Type B pancreatic cell (in vitro differentiated cells): Measurements from ENCODE around the gene MMP24OS. TPM values are rescaled to one million over a fixed set of nuclear protein-coding genes. Genes with fewer than 3 reads are reported as not detected.

Experiments
- DNase-seq: peaks from one replicate; pipeline ENCODE4 v3.0.0; 2021; ENCODE audit warnings: mixed read lengths; ENCODE audit not compliant: unreplicated experiment; ENCODE audit errors: extremely low spot score
- H3K27ac Mint-ChIP-seq: 2 replicates; pipeline ENCODE4 v1.8.0; 2021; ENCODE audit warnings: mild to moderate bottlenecking, mixed read lengths
- H3K27me3 Mint-ChIP-seq: 2 replicates; pipeline ENCODE4 v1.8.0; 2021; ENCODE audit warnings: mixed read lengths
- H3K36me3 Mint-ChIP-seq: 2 replicates; pipeline ENCODE4 v1.8.0; 2021; ENCODE audit warnings: mixed read lengths
- H3K4me1 Mint-ChIP-seq: one replicate; pipeline ENCODE4 v1.8.0; 2021; ENCODE audit warnings: mixed read lengths; ENCODE audit not compliant: unreplicated experiment
- H3K4me3 Mint-ChIP-seq: 2 replicates; pipeline ENCODE4 v1.8.0; 2021; ENCODE audit warnings: mild to moderate bottlenecking, mixed read lengths
- H3K9me3 Mint-ChIP-seq: 2 replicates; pipeline ENCODE4 v1.8.0; 2021; ENCODE audit warnings: mixed read lengths
- CTCF ChIP-seq: fragments of 200-600 bp; sonication (generic); conservative IDR thresholded peaks from 2 replicates; pipeline ENCODE4 v1.5.0; 2021; ENCODE audit warnings: antibody characterized with exemption, mild to moderate bottlenecking
- total RNA-seq: library from RNA; stranded (reverse); gene quantifications from 2 replicates; pipeline ENCODE4 v1.2.1, GENCODE V29; 2021; ENCODE audit warnings: low replicate concordance

MMP24OS gene
- total RNA-seq, 1 donor from 2014 or later = 63.1 TPM

GRCh38 chr20:35280523-35280922, 2.6 kb upstream of the MMP24OS start:
- H3K27ac Mint-ChIP-seq = peak overlapping the region; percentile 97
- H3K27me3 Mint-ChIP-seq = no peaks in the 10 kb centered on the region
- H3K4me1 Mint-ChIP-seq = peaks cover 11% of the 10 kb centered on the region
- H3K4me3 Mint-ChIP-seq = no peak overlapping the region
- H3K36me3 Mint-ChIP-seq = peaks cover 25% of the 10 kb centered on the region
- no peaks in the 10 kb centered on the region for H3K9me3 Mint-ChIP-seq
- no peak for DNase-seq
- TF ChIP-seq CTCF = no peak

GRCh38 chr20:35279533-35280174, 1.7 kb upstream of the MMP24OS start:
- TF ChIP-seq CTCF = no peak

GRCh38 chr20:35279040-35279439, 1.1 kb upstream of the MMP24OS start:
- Mint-ChIP-seq H3K4me1 (peaks cover 4% of the 10 kb centered on the region), H3K9me3 (no peaks in the 10 kb centered on the region), H3K27me3 (no peaks in the 10 kb centered on the region), H3K27ac (peak overlapping the region; percentile 97), H3K4me3 (peak overlapping the region; percentile 78), H3K36me3 (peaks cover 25% of the 10 kb centered on the region)
- no peak for DNase-seq
- no peak for TF ChIP-seq CTCF

More at GRCh38 chr20:35279533-35280174, 1.7 kb upstream of the MMP24OS start:
- Mint-ChIP-seq H3K4me1 (peaks cover 5% of the 10 kb centered on the region), H3K27me3 (no peaks in the 10 kb centered on the region), H3K9me3 (no peaks in the 10 kb centered on the region), H3K36me3 (peaks cover 25% of the 10 kb centered on the region), H3K27ac (peak overlapping the region; percentile 97), H3K4me3 (peak overlapping the region; percentile 78)
- no peak for DNase-seq

GRCh38 chr20:35277127-35277526, 795 bp downstream of the MMP24OS start:
- Mint-ChIP-seq H3K4me3 (peak overlapping the region; percentile 94), H3K36me3 (peaks cover 23% of the 10 kb centered on the region), H3K9me3 (no peaks in the 10 kb centered on the region), H3K4me1 (no peaks in the 10 kb centered on the region), H3K27ac (peak overlapping the region; percentile 97), H3K27me3 (no peaks in the 10 kb centered on the region)
- TF ChIP-seq CTCF = no peak
- DNase-seq = no peak

- Mint-ChIP-seq H3K4me3 (peak overlapping the region; percentile 94), H3K36me3 (peaks cover 21% of the 10 kb centered on the region), H3K27me3 (no peaks in the 10 kb centered on the region), H3K9me3 (no peaks in the 10 kb centered on the region), H3K4me1 (no peaks in the 10 kb centered on the region), H3K27ac (peak overlapping the region; percentile 97)
- DNase-seq = no peak
- TF ChIP-seq CTCF = no peak
Observed at GRCh38 chr20:35276408-35276807, 1.5 kb downstream of the MMP24OS start.
